PFSK-1 (cell line): ENCODE results near the gene C12orf43.

Experiments
- FOXP2 ChIP-seq: optimal IDR thresholded peaks from 2 replicates; pipeline ENCODE3; 2011; ENCODE audit warnings: borderline replicate concordance, control low read depth, inconsistent platforms; ENCODE audit not compliant: insufficient read depth; ENCODE audit errors: extremely low read length, extremely low read depth
- POLR2AphosphoS5 ChIP-seq: IDR thresholded peaks from 2 replicates; pipeline ENCODE4 v1.6.1; 2012; ENCODE audit warnings: low read depth, mild to moderate bottlenecking, control low read depth, low read length, moderate library complexity
- SIN3A ChIP-seq: IDR thresholded peaks from 2 replicates; pipeline ENCODE4 v1.6.1; 2012; ENCODE audit warnings: mild to moderate bottlenecking, low read length, moderate library complexity, borderline replicate concordance; ENCODE audit not compliant: insufficient read depth
- TAF1 ChIP-seq: IDR thresholded peaks from 2 replicates; pipeline ENCODE4 v1.6.1; 2012; ENCODE audit warnings: low read length, control low read depth, borderline replicate concordance; ENCODE audit not compliant: insufficient read depth
- TF ChIP-seq, protein P1 (sequence below), 2 experiments: IDR thresholded peaks; 2 replicates each; pipeline versions ENCODE4 v1.6.1 to v1.8.0; 2011 to 2012; ENCODE audit warnings: low read depth in 2 of 2, low read length in 2 of 2, control low read depth in 1 of 2, inconsistent platforms in 1 of 2, mild to moderate bottlenecking in 1 of 2, moderate library complexity in 1 of 2; ENCODE audit not compliant: insufficient read depth in 1 of 2

The C12orf43 gene

DNA sequence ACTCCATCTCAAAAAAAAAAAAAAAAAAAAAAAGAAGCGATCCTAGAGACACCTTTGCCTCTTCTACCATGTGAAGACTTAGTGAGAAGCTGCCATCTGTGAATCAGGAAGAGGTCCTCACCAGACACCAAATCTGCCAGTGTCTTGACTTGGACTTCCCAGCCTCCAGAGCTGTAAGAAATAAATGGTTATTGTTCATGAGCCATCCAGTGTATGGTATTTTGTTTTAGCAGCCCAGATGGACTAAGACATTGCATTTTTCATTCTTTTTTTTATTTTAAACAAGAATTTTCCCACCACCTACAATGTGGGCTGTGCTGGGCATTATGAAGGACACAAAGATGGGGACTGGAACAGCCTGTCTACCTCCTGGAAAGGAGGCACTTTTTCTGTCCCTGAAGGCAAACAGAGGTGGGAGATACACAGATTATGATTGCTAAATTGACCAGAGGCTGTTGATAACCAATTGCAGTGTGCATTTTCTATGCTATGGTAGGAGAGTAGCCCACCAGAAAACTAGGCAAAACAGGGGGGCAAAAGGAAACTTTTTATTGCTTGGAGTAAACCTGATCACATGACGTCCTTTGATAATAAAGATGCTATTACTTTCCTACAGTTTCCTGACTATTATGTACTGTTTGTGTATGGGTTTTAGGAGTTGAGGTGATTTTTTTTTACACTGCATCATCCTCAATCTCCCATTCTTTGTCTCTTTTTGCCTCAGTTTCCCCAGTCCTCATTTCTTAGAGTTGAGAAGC lies 2.8 kb upstream of the C12orf43 start:
- TF ChIP-seq TAF1 (no peak), FOXP2 (no peak), SIN3A (no peak), POLR2AphosphoS5 (no peak)
- TF ChIP-seq, protein P1, sequence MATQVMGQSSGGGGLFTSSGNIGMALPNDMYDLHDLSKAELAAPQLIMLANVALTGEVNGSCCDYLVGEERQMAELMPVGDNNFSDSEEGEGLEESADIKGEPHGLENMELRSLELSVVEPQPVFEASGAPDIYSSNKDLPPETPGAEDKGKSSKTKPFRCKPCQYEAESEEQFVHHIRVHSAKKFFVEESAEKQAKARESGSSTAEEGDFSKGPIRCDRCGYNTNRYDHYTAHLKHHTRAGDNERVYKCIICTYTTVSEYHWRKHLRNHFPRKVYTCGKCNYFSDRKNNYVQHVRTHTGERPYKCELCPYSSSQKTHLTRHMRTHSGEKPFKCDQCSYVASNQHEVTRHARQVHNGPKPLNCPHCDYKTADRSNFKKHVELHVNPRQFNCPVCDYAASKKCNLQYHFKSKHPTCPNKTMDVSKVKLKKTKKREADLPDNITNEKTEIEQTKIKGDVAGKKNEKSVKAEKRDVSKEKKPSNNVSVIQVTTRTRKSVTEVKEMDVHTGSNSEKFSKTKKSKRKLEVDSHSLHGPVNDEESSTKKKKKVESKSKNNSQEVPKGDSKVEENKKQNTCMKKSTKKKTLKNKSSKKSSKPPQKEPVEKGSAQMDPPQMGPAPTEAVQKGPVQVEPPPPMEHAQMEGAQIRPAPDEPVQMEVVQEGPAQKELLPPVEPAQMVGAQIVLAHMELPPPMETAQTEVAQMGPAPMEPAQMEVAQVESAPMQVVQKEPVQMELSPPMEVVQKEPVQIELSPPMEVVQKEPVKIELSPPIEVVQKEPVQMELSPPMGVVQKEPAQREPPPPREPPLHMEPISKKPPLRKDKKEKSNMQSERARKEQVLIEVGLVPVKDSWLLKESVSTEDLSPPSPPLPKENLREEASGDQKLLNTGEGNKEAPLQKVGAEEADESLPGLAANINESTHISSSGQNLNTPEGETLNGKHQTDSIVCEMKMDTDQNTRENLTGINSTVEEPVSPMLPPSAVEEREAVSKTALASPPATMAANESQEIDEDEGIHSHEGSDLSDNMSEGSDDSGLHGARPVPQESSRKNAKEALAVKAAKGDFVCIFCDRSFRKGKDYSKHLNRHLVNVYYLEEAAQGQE (IDR thresholded peaks at IDR 0.05; ENCODE audit: insufficient read depth in 1 of 2, low read depth in 2 of 2, low read length in 2 of 2), result no peak

DNA sequence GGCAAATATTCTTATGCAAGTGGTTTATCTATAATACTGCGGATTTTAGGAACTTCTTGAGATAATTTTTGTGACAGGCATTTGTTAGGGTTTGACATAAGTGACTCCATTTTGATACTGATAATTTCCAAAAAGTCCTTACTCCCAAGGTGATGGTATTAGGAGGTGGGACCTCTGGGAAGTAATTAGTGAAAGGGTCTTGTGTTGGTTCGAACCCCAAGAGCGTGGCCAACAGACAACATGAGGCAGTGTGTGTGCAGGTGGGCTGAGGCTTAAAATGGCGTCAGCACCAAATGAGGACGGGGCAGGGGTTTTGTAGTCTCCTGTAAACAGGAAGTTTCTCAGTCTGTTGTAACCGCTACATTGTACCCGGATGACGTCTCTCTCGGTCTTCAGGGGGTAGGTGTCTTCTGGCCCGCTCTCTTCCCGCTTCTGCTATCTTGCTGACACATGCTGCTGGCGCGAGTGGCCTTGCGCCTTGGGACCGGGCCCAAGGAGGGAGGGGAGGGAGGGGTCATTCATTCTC lies 1.7 kb upstream of the C12orf43 start:
- no peak for TF ChIP-seq FOXP2
- no peak for TF ChIP-seq POLR2AphosphoS5
- TF ChIP-seq, protein P1 (IDR thresholded peaks at IDR 0.05; ENCODE audit: insufficient read depth in 1 of 2, low read depth in 2 of 2, low read length in 2 of 2), result no peak
- no peak for TF ChIP-seq SIN3A
- no peak for TF ChIP-seq TAF1

DNA sequence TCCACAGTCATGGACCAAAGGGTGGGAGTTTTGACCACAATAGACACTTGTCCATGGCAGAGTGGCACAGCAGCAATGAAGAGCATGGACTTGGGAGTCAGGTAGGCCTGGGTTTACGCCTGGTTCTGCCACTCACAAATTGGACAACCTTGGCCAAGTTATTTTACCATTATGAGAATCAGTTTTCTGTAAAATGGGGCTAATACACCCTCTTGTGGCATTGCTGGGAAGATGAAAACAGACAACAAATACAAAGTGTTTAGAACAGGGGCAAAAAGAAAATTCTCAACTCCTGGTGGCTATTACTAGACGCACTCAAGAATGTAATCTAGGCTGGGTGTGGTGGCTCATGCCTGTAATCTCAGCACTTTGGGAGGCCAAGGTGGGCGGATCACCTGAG lies 2.6 kb downstream of the C12orf43 start:
- TF ChIP-seq SIN3A (no peak), TAF1 (no peak), FOXP2 (no peak), POLR2AphosphoS5 (no peak)
- TF ChIP-seq, protein P1 (IDR thresholded peaks at IDR 0.05; ENCODE audit: insufficient read depth in 1 of 2, low read depth in 2 of 2, low read length in 2 of 2), result no peak

DNA sequence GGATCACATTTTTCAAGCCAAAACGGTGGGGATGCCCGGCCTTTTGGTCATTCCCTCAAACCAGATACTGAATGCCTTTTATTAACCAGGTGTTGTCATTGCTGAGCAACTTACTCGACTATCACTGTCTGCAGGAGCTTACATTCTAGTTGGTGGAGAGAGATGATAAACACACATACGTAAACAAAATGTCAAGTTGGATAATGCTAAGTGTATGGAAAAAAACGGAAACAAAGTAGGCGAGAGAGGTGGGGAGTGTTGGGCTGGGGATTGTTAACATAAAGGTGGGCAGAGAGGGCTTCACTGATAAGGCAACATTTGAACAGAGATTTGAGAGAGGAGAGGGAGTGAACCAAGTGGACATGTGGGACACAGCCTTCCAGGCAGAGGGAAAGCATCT lies 4.5 kb downstream of the C12orf43 start:
- TF ChIP-seq POLR2AphosphoS5 (no peak), FOXP2 (no peak), TAF1 (no peak), SIN3A (no peak)
- TF ChIP-seq, protein P1 (IDR thresholded peaks at IDR 0.05; ENCODE audit: insufficient read depth in 1 of 2, low read depth in 2 of 2, low read length in 2 of 2), result no peak

DNA sequence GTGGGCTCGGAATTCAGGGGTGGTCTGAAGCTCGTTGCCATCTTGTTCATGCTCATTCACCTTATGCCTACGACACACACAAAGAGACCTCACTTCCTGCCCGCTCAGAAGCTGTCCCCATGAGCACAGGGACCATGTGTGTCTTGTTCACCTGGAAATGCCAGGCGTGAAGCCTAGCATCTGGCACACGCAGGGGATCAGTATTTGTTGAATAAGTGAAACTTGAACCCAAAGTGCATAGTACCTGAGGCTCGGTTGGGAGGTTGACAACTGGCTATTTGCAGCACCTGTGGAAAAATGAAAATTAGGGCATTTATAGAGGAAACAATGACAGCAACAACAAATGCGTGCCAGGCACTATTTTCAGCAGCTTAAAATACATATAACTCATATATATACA lies 5.4 kb downstream of the C12orf43 start:
- TF ChIP-seq SIN3A (no peak), TAF1 (no peak), FOXP2 (no peak), POLR2AphosphoS5 (no peak)
- TF ChIP-seq, protein P1 (IDR thresholded peaks at IDR 0.05; ENCODE audit: insufficient read depth in 1 of 2, low read depth in 2 of 2, low read length in 2 of 2), result no peak
